ENCODE data around the gene SLC43A2. TPM values are rescaled to one million over a fixed set of nuclear protein-coding genes. Genes with fewer than 3 reads are reported as not detected.
A peak's percentile ranks its signal among the peaks of the same experiment; 100 is the strongest.

Gene SLC43A2
- total and polyA plus RNA-seq, 2 of the 13 experiments (the other 11 are each of a cell fraction or from before 2014, with no cell fraction given) = 7.3 to 20.0 TPM

- TF ChIP-seq KLF13 (CRISPR knock-in tag; IDR thresholded peaks at IDR 0.05) (no peak), RARG (CRISPR knock-in tag; IDR thresholded peaks at IDR 0.05; ENCODE audit: low read depth) (no peak), SCMH1 (CRISPR knock-in tag; IDR thresholded peaks at IDR 0.05; ENCODE audit: borderline replicate concordance) (no peak), MIXL1 (CRISPR knock-in tag; IDR thresholded peaks at IDR 0.05) (no peak), ZSCAN5A (CRISPR knock-in tag; IDR thresholded peaks at IDR 0.05; ENCODE audit: borderline replicate concordance) (no peak), ZSCAN9 (CRISPR knock-in tag; IDR thresholded peaks at IDR 0.05; ENCODE audit: borderline replicate concordance) (no peak), CEBPG (CRISPR knock-in tag; IDR thresholded peaks at IDR 0.05) (no peak), ZC3H4 (CRISPR knock-in tag; IDR thresholded peaks at IDR 0.05; ENCODE audit: borderline replicate concordance) (no peak), TBL1XR1 (IDR thresholded peaks at IDR 0.05; ENCODE audit: borderline replicate concordance, low read length, partially characterized antibody) (no peak), PHB2 (IDR thresholded peaks at IDR 0.05; ENCODE audit: partially characterized antibody) (no peak), POGZ (CRISPR knock-in tag; IDR thresholded peaks at IDR 0.05) (no peak), MNT (IDR thresholded peaks at IDR 0.05) (no peak), CHD2 (IDR thresholded peaks at IDR 0.05; ENCODE audit: low read depth, low read length) (no peak; the same call in 1 of the 2 replicates), THAP8 (CRISPR knock-in tag; IDR thresholded peaks at IDR 0.05; ENCODE audit: borderline replicate concordance) (no peak), ZNF883 (CRISPR knock-in tag; IDR thresholded peaks at IDR 0.05; ENCODE audit: not compliant biosample characterization) (no peak), REL (CRISPR knock-in tag; conservative IDR thresholded peaks at IDR 0.05) (no peak), ZNF589 (CRISPR knock-in tag; conservative IDR thresholded peaks at IDR 0.05) (no peak), DNMT1 (CRISPR knock-in tag; IDR thresholded peaks at IDR 0.05) (no peak), ZNF556 (CRISPR knock-in tag; IDR thresholded peaks at IDR 0.05; ENCODE audit: borderline replicate concordance) (no peak), ATAD3A (CRISPR knock-in tag; IDR thresholded peaks at IDR 0.05) (no peak), RAD21 (CRISPR knock-in tag; IDR thresholded peaks at IDR 0.05) (peak; percentile 84), ZNF670 (CRISPR knock-in tag; IDR thresholded peaks at IDR 0.05; ENCODE audit: borderline replicate concordance) (no peak), ZNF749 (CRISPR knock-in tag; IDR thresholded peaks at IDR 0.05; ENCODE audit: borderline replicate concordance) (no peak), GZF1 (CRISPR knock-in tag; IDR thresholded peaks at IDR 0.05) (no peak; the same call in 1 of the 2 replicates), FOXO1 (CRISPR knock-in tag; IDR thresholded peaks at IDR 0.05) (0 out of 2 replicates have a peak, but pooled peaks have one; percentile 12), RBM22 (optimal IDR thresholded peaks at IDR 0.05; ENCODE audit: low read length) (no peak)
Measured at GRCh38 chr17:1648173-1648962, 19.7 kb upstream of the SLC43A2 start (continued).

Measured in HepG2 (cell line).